Mucosa of rectum (tissue), 2 donors: ENCODE results near the gene SMAP2.
"Not testable (repeated sequence)": the region's sequence is repeated elsewhere in the genome, so short reads cannot be mapped to it uniquely, and the experiment has no call there.

ENCODE experiments used
- H3K27ac ChIP-seq, 2 donors: one replicate each; pipeline ENCODE4 v1.7.0; 2013; ENCODE audit warnings: inconsistent platforms in 2 of 2, low read depth in 2 of 2, low read length in 2 of 2
- H3K27me3 ChIP-seq, 2 donors: one replicate each; pipeline ENCODE4 v1.7.0; 2013; ENCODE audit warnings: low read length in 2 of 2; ENCODE audit not compliant: control insufficient read depth in 2 of 2, insufficient read depth in 2 of 2
- H3K36me3 ChIP-seq, 2 donors: one replicate each; pipeline ENCODE4 v1.7.0; 2013; ENCODE audit warnings: low read length in 2 of 2; ENCODE audit not compliant: control insufficient read depth in 2 of 2, insufficient read depth in 2 of 2
- H3K4me1 ChIP-seq, 2 donors: one replicate each; pipeline ENCODE4 v1.7.0; 2013; ENCODE audit warnings: low read length in 2 of 2, mild to moderate bottlenecking in 1 of 2; ENCODE audit not compliant: control insufficient read depth in 2 of 2, insufficient read depth in 2 of 2
- H3K4me3 ChIP-seq, 2 donors: one replicate each; pipeline ENCODE4 v1.7.0; 2013; ENCODE audit warnings: low read length in 2 of 2
- H3K9ac ChIP-seq, 2 donors: one replicate each; pipeline ENCODE4 v1.7.0; 2013; ENCODE audit warnings: low read length in 2 of 2, low read depth in 1 of 2, mild to moderate bottlenecking in 1 of 2
- H3K9me3 ChIP-seq, 2 donors: one replicate each; pipeline ENCODE4 v1.7.0; 2013; ENCODE audit warnings: low read length in 2 of 2; ENCODE audit not compliant: control insufficient read depth in 2 of 2
- donor health status: healthy.
- donor health status: Normal muscosa, but diverticular disease.

Gene SMAP2

GRCh38 chr1:40383488-40384412 lies 10.2 kb downstream of the SMAP2 start:
- Histone ChIP-seq H3K4me3 (peak overlapping the region; percentile 3 to 10), H3K36me3 (no peaks in the 10 kb centered on the region), H3K9me3 (no peaks in the 10 kb centered on the region), H3K27me3 (no peaks in the 10 kb centered on the region), H3K27ac (peak overlapping the region; percentile 85 to 92), H3K4me1 (peaks cover 26 to 29% of the 10 kb centered on the region in 2 donors), H3K9ac (peak overlapping the region; percentile 52 to 77)

GRCh38 chr1:40384413-40384762 lies 10.9 kb downstream of the SMAP2 start:
- Histone ChIP-seq H3K4me3 (no peak overlapping the region), H3K36me3 (peaks cover 0 to 3% of the 10 kb centered on the region in 2 donors), H3K9me3 (no peaks in the 10 kb centered on the region), H3K27me3 (no peaks in the 10 kb centered on the region), H3K9ac (peak overlapping the region; percentile 52 to 77), H3K27ac (peak overlapping the region; percentile 85 to 92), H3K4me1 (peaks cover 27 to 32% of the 10 kb centered on the region in 2 donors)

- Histone ChIP-seq H3K27me3 (no peaks in the 10 kb centered on the region), H3K9ac (peak overlapping the region; percentile 35 to 77), H3K9me3 (no peaks in the 10 kb centered on the region), H3K4me3 (no peak overlapping the region), H3K4me1 (peaks cover 27 to 34% of the 10 kb centered on the region in 2 donors), H3K36me3 (peaks cover 0 to 3% of the 10 kb centered on the region in 2 donors), H3K27ac (peak overlapping the region; percentile 85 to 92)
These were observed 11.4 kb downstream of the SMAP2 start for GRCh38 chr1:40384887-40385286.

GRCh38 chr1:40385437-40386358 lies 12.2 kb downstream of the SMAP2 start:
- Histone ChIP-seq H3K27ac (peak overlapping the region; percentile 85 to 92), H3K9ac (peak overlapping the region; percentile 35 to 77), H3K36me3 (peaks cover 0 to 3% of the 10 kb centered on the region in 2 donors), H3K4me1 (peaks cover 24 to 42% of the 10 kb centered on the region in 2 donors), H3K27me3 (no peaks in the 10 kb centered on the region), H3K4me3 (peak overlapping the region; percentile 8 to 16), H3K9me3 (no peaks in the 10 kb centered on the region)

- Histone ChIP-seq H3K27me3 (no peaks in the 10 kb centered on the region), H3K9ac (peak overlapping the region; percentile 35 to 63), H3K36me3 (peaks cover 0 to 3% of the 10 kb centered on the region in 2 donors), H3K27ac (peak overlapping the region; percentile 85 to 92), H3K4me1 (peaks cover 30 to 47% of the 10 kb centered on the region in 2 donors), H3K4me3 (peak overlapping the region; percentile 8 to 20), H3K9me3 (no peaks in the 10 kb centered on the region)
These were observed 12.8 kb downstream of the SMAP2 start for GRCh38 chr1:40386359-40386723.

GRCh38 chr1:40386796-40387195 lies 13.3 kb downstream of the SMAP2 start:
- peaks cover 30 to 50% of the 10 kb centered on the region in 2 donors for H3K4me1 ChIP-seq
- peak overlapping the region in 1 of 2 donors; percentile 20 for H3K4me3 ChIP-seq
- H3K9ac ChIP-seq: peak overlapping the region; percentile 36 to 63

GRCh38 chr1:40387381-40388306 lies 14.1 kb downstream of the SMAP2 start:
- H3K9ac ChIP-seq: peak overlapping the region; percentile 38 to 63
- H3K27me3 ChIP-seq, H3K4me3 ChIP-seq, H3K36me3 ChIP-seq, H3K9me3 ChIP-seq: not testable (repeated sequence)
- H3K27ac ChIP-seq: peak overlapping the region; percentile 85 to 92
- H3K4me1 ChIP-seq: peaks cover 37 to 50% of the 10 kb centered on the region in 2 donors

More at GRCh38 chr1:40386796-40387195, 13.3 kb downstream of the SMAP2 start:
- H3K9me3 ChIP-seq: no peaks in the 10 kb centered on the region
- peak overlapping the region; percentile 85 to 92 for H3K27ac ChIP-seq
- peaks cover 0 to 3% of the 10 kb centered on the region in 2 donors for H3K36me3 ChIP-seq
- H3K27me3 ChIP-seq: no peaks in the 10 kb centered on the region

GRCh38 chr1:40388456-40389321 lies 15.2 kb downstream of the SMAP2 start:
- peak overlapping the region; percentile 79 for H3K27ac ChIP-seq
- not testable (repeated sequence) for H3K36me3 ChIP-seq, H3K9me3 ChIP-seq, H3K27me3 ChIP-seq, H3K4me3 ChIP-seq
- H3K4me1 ChIP-seq: peaks cover 30 to 42% of the 10 kb centered on the region in 2 donors
- H3K9ac ChIP-seq: peak overlapping the region in 1 of 2 donors; percentile 58
